Activated T-helper 17 cell treated with anti-CD3 and anti-CD28 coated beads, Interleukin-2, amount 50 U/mL, for 72 hours (primary cell): ENCODE results near the gene CEP112. TPM values are rescaled to one million over a fixed set of nuclear protein-coding genes. Genes with fewer than 3 reads are reported as not detected.
"Not testable (repeated sequence)": the region's sequence is repeated elsewhere in the genome, so short reads cannot be mapped to it uniquely, and the experiment has no call there.

Experiments used
- ATAC-seq: fragments of 150-1000 bp; cut with Tn5 transposase; replicated peaks from 2 replicates; pipeline ENCODE4 v1.10.0; 2021; ENCODE audit warnings: mild to moderate bottlenecking, moderate library complexity
- H3K27ac Mint-ChIP-seq: one replicate; pipeline ENCODE4 v1.8.0; 2022; ENCODE audit warnings: mixed read lengths
- H3K27me3 Mint-ChIP-seq: one replicate; pipeline ENCODE4 v1.8.0; 2022; ENCODE audit warnings: mixed read lengths
- H3K36me3 Mint-ChIP-seq: one replicate; pipeline ENCODE4 v1.8.0; 2022; ENCODE audit warnings: low read depth, mild to moderate bottlenecking, mixed read lengths
- H3K4me1 Mint-ChIP-seq: one replicate; pipeline ENCODE4 v1.8.0; 2022; ENCODE audit warnings: mixed read lengths
- H3K4me3 Mint-ChIP-seq: one replicate; pipeline ENCODE4 v1.8.0; 2022; ENCODE audit warnings: mild to moderate bottlenecking, mixed read lengths
- H3K9me3 Mint-ChIP-seq: one replicate; pipeline ENCODE4 v1.8.0; 2022; ENCODE audit warnings: mixed read lengths
- total RNA-seq, 2 donors: library from RNA; stranded (reverse); gene quantifications; one replicate each; pipeline ENCODE4 v1.2.3, GENCODE V29; 2022

Gene CEP112
- total RNA-seq, 2 donors from 2014 or later = 3.4 to 8.1 TPM

DNA sequence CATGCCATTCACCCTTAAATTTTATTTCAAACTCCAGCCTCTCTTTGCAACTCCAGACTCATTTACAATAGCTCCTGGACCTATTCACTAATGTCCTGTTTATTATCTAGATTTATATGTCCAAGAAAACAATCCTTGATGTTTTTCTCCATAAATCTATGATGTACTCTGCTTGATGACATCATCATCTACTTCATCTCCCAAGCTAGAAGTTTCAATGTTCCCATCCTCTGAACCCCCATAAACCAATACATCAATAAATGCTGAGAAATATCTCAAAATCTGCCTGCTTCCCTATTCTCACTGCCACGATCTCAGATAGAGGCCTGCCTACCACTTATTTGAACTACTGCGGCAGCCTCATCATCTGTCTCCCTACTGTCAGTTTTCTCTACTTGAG is 4.2 kb downstream of the CEP112 start:
- H3K4me3 Mint-ChIP-seq = no peak overlapping the region
- no peak for ATAC-seq
- H3K27ac Mint-ChIP-seq = no peak overlapping the region
- H3K27me3 Mint-ChIP-seq = no peaks in the 10 kb centered on the region
- no peaks in the 10 kb centered on the region for H3K9me3 Mint-ChIP-seq
- peaks cover 1% of the 10 kb centered on the region for H3K36me3 Mint-ChIP-seq
- H3K4me1 Mint-ChIP-seq = peaks cover 3% of the 10 kb centered on the region

DNA sequence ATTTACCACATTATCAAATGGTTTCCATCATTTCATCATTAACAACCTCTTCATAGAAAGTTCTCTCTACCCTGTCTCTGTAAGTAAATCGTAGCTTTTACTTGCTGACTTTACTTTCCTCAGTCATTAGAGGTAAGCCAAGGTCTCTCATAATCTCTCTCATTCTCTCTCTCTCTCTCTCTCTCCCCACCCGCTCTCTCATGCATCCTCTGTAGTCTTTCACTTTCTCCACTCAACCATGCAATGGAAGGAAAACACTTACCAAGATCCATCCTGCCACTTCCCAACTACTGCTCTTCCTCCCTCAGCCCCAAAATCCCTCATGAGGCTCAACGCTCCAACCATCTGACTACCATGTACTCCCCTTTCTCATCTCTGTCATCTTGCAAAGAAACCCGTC is 6.1 kb downstream of the CEP112 start:
- H3K4me3 Mint-ChIP-seq = no peak overlapping the region
- no peaks in the 10 kb centered on the region for H3K27me3 Mint-ChIP-seq
- no peak overlapping the region for H3K27ac Mint-ChIP-seq
- ATAC-seq = no peak
- H3K9me3 Mint-ChIP-seq = no peaks in the 10 kb centered on the region
- H3K36me3 Mint-ChIP-seq = peaks cover 7% of the 10 kb centered on the region
- H3K4me1 Mint-ChIP-seq = peaks cover under 1% of the 10 kb centered on the region

DNA sequence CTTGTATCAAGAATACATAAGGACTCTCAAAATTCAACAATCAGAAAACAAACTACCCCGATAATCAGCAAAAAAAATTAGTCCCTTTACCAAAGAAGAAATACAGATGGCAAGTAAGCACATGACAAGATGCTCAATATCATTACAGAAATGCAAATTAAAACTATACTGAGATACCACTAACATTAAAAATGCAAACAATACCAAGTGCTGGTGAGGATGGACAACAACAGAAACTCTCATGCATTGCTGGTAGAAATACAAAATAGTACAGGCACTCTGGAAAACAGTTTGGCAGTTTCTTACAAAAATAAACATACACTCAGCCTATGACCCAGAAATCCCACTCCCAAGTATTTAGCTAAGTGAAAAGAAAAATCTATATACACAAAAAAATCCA is 7.5 kb downstream of the CEP112 start:
- H3K27me3 Mint-ChIP-seq = no peaks in the 10 kb centered on the region
- H3K4me1 Mint-ChIP-seq = no peaks in the 10 kb centered on the region
- no peaks in the 10 kb centered on the region for H3K9me3 Mint-ChIP-seq
- H3K4me3 Mint-ChIP-seq = no peak overlapping the region
- no peak for ATAC-seq
- peaks cover 7% of the 10 kb centered on the region for H3K36me3 Mint-ChIP-seq
- no peak overlapping the region for H3K27ac Mint-ChIP-seq

DNA sequence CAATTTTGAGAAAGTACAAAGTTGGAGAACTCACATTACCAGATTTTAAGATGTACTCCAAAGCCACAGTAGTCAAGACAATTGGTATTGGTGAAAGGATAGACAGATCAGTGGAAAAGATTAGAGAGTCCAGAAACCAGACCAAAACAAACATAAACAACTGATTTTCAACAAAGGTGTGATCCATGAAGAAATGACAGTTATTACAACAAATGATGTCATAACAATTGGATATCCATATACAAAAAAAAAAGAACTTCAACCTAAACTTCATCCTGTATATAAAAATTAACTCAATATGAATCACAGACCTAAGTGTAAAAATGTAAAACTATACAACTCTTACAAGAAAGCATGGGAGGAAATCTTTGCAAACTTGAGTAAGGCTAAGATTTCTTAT is 8.4 kb downstream of the CEP112 start:
- no peaks in the 10 kb centered on the region for H3K4me1 Mint-ChIP-seq
- H3K4me3 Mint-ChIP-seq = no peak overlapping the region
- no peaks in the 10 kb centered on the region for H3K9me3 Mint-ChIP-seq
- no peak overlapping the region for H3K27ac Mint-ChIP-seq
- no peak for ATAC-seq
- H3K36me3 Mint-ChIP-seq = peaks cover 7% of the 10 kb centered on the region
- no peaks in the 10 kb centered on the region for H3K27me3 Mint-ChIP-seq

DNA sequence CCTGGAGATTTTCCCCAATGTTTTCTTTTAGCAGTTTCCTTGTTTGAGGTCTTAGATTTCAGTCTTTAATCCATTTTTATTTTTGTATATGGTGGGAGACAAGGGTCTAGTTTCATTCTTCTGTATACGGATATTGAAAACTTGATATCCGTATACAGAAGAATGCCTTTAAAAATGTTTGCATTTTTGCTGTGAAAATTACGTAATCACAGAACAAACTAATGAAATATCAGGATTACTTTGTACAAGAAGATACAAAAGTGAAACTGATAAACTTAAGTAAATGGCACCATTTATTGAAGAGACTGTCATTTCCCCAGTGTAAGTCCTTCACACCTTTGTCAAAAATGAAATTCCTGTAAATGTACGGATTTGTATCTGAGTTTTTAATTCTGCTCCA is 13.3 kb downstream of the CEP112 start:
- Mint-ChIP-seq H3K9me3 (no peaks in the 10 kb centered on the region), H3K4me1 (no peaks in the 10 kb centered on the region), H3K4me3 (no peak overlapping the region), H3K36me3 (peaks cover 7% of the 10 kb centered on the region), H3K27me3 (no peaks in the 10 kb centered on the region), H3K27ac (no peak overlapping the region)
- no peak for ATAC-seq

DNA sequence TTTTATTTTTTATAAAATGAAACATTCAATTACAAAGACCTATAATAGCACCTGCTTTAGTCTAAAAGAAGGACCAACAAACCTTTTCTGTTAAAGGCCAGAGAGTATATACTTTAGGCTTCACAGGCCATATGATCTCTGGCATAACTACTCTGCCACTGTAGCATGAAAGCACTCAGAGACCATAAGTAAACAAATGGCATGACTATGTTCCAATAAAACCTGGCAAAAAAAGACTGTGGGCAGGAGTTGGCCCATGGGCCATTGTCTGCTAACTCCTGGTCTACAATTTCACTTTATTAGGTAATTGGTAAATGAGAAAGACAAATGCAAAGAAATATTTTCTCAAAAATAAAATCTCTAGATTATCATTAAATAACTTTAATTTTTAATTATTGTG is 14.9 kb downstream of the CEP112 start:
- Mint-ChIP-seq H3K27me3 (no peaks in the 10 kb centered on the region), H3K36me3 (no peaks in the 10 kb centered on the region), H3K27ac (no peak overlapping the region), H3K4me3 (no peak overlapping the region), H3K4me1 (no peaks in the 10 kb centered on the region), H3K9me3 (no peaks in the 10 kb centered on the region)
- no peak for ATAC-seq

DNA sequence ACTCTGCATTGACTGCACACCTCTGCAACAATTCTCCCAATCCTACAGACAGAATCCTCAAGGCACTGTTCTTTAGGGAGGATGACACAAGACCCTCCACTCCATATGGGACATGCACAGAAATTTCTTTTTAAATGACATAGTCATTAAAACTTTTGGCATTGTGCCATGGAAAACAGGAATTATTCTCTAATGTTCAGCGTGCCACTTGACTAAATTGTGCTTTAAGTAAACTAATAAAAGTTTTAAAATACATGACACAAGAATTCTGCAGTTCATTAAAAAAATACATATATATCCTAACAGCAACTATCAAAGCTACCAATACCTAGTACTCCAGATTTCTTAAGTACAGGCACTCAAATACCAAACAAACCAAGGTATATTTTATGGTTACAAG is 16.0 kb downstream of the CEP112 start:
- no peak overlapping the region for H3K4me3 Mint-ChIP-seq
- no peaks in the 10 kb centered on the region for H3K27me3 Mint-ChIP-seq
- H3K27ac Mint-ChIP-seq = no peak overlapping the region
- no peak for ATAC-seq
- no peaks in the 10 kb centered on the region for H3K4me1 Mint-ChIP-seq
- no peaks in the 10 kb centered on the region for H3K36me3 Mint-ChIP-seq
- H3K9me3 Mint-ChIP-seq = no peaks in the 10 kb centered on the region

DNA sequence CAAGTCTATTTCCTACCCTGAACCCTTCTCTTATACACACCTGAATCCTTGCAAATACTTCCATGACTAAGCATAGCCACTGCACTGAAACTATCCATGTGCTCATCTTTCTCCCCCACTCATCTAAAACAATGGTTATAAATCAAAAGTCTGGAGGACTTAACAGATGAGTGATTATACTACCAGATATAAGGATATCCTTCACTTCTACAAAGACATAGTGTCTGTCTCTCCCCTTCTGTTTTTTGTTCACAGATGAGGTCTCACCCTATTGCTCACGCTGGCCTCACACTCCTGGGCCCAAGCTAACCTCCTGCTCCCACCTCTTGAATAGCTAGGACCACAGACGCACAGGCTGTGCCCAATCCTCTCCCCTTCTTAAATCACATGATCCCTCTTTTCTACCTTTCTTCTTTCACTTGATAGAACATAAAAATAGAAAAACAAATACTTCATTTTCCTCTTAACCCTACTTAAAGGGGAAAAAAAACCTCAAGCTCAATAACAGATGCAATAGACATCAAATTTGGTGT is 19.2 kb downstream of the CEP112 start:
- H3K27ac Mint-ChIP-seq = no peak overlapping the region
- H3K27me3 Mint-ChIP-seq = no peaks in the 10 kb centered on the region
- no peaks in the 10 kb centered on the region for H3K4me1 Mint-ChIP-seq
- no peaks in the 10 kb centered on the region for H3K9me3 Mint-ChIP-seq
- ATAC-seq = no peak
- H3K4me3 Mint-ChIP-seq = no peak overlapping the region
- H3K36me3 Mint-ChIP-seq = no peaks in the 10 kb centered on the region

DNA sequence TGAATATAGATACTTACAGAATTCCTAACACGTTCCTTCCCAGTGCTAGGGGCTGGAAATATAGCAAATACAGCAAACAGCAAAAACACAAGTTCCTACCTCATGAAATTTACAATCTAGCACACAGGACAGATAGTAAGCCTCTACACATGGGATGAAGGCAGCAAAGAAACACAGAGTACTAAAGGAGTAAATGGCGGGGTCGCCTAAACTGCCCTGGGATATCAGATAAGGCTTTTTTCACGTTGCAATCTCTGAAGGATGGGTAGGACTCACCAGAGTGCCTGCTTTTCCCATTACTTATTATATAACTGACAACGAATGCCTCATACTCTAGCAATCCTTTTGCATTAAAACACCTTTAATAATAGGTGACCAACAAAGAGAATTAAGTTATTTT is 19.8 kb downstream of the CEP112 start:
- no peaks in the 10 kb centered on the region for H3K4me1 Mint-ChIP-seq
- no peak overlapping the region for H3K27ac Mint-ChIP-seq
- H3K9me3 Mint-ChIP-seq = no peaks in the 10 kb centered on the region
- H3K4me3 Mint-ChIP-seq = no peak overlapping the region
- ATAC-seq = no peak
- no peaks in the 10 kb centered on the region for H3K36me3 Mint-ChIP-seq
- H3K27me3 Mint-ChIP-seq = no peaks in the 10 kb centered on the region

DNA sequence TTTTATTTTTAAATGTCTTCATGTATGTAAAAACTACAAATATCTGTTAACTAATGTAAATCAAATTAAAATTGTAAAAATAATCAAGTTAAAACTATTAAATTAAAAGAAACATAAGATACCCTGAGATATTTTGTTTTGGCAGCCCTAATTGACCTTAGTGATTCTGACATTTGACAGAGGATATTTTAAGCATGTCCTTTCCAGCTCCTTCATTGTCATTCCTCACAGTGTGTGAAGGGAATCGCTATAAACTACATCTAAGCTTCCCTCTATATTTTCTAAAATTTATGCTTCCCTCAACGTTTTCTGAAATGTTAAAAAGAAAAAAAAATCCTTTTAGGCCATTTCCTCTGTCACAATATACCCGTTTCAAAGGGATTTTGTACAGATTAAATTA is 20.2 kb downstream of the CEP112 start:
- H3K4me3 Mint-ChIP-seq = no peak overlapping the region
- H3K36me3 Mint-ChIP-seq = no peaks in the 10 kb centered on the region
- no peaks in the 10 kb centered on the region for H3K4me1 Mint-ChIP-seq
- no peak overlapping the region for H3K27ac Mint-ChIP-seq
- H3K27me3 Mint-ChIP-seq = no peaks in the 10 kb centered on the region
- no peaks in the 10 kb centered on the region for H3K9me3 Mint-ChIP-seq
- ATAC-seq = no peak

DNA sequence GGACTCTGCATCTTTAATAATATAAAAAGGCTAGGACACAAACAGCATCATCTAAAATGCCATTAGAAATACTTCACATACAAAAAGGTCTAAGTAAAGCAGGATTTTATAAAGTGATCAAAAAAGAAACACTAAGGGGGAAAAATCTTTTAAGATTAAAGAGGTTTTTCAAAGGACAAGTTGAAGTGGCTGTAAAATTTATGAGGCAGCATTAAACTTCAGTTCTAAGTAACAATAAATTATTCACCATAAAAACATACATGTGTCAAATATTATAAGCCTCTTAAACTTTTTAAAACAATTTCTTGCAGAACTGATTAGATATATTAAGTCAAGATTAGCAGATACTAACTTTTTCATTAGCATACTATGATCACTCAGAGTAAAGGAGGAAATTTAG is 20.8 kb downstream of the CEP112 start:
- no peak for ATAC-seq
- Mint-ChIP-seq H3K36me3 (no peaks in the 10 kb centered on the region), H3K27me3 (no peaks in the 10 kb centered on the region), H3K4me3 (no peak overlapping the region), H3K9me3 (no peaks in the 10 kb centered on the region), H3K27ac (no peak overlapping the region), H3K4me1 (no peaks in the 10 kb centered on the region)

DNA sequence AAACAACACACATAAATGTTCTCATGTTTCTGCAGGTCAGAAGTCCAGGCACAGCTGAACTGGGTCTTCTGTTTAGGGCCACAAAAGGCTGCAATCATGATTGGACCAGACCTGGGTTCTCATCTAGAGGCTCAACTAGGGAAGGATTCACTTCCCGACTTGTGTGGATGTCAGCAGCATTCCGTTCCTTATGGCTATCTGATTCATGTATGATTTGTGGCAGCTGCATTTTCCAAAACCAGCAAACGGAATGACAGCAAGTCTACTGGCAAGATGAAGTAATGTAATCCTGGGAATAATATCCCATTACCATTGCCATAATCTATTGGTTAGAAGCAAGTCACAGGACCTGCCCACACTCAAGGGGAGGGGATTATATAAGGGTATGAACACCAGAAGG is 22.1 kb downstream of the CEP112 start:
- Mint-ChIP-seq H3K27me3 (no peaks in the 10 kb centered on the region), H3K4me3 (no peak overlapping the region), H3K36me3 (no peaks in the 10 kb centered on the region), H3K9me3 (no peaks in the 10 kb centered on the region), H3K4me1 (no peaks in the 10 kb centered on the region), H3K27ac (no peak overlapping the region)
- no peak for ATAC-seq

DNA sequence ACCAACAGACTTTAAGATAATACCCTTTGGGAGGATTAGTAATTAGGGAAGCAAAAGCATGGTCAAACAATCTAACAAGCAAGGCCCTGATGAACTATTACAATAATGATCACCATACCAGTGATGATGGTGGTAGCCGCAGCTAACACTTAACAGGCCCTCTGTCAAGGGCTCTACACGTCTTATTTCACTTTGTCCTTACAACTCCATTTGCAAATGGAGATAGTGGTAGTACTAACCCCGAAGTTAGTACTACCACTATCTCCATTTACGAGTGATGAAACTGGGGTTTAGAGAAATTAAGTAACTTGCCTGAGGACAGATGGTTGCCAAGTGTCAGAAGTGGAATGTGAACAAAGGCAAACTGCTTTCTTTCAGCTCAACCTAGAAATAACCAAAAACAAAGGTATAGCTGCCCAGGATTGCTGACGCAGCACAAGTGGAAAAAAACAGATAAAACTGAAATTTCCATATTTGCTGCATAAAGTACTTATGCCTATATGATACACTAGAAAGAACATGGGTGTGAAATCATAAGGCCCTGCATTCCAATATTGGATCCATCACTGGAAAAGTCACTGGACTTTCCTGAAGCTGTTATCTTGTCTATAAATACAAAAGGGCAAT is 24.6 kb downstream of the CEP112 start:
- H3K36me3 Mint-ChIP-seq = no peaks in the 10 kb centered on the region
- no peaks in the 10 kb centered on the region for H3K9me3 Mint-ChIP-seq
- no peak for ATAC-seq

DNA sequence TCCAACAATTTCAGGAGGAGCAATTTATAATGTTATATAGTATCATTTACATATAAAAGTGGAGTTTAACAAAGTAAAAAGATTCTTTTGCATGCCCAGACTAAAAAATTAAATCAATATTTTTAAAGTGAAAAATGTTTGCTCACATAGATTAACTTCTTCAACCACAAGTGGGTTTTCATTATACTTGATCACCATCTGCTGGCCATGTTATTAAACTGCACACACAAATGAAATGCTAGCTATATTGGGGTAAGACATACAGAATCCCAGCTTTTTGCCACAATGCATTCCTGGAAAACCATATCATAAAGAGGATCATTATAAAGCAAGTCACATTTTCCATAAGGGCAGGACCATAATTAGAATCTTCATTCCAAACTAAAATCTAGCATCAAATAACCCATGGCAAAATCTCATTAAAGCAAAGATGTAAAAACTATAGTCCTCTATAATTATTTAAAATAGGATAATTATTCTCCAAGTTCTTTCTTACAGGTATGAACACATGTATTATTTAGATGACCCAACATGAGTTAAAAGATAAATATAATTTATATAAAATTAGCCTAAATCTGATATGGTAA is 26.3 kb downstream of the CEP112 start:
- H3K4me1 Mint-ChIP-seq = peaks cover 5% of the 10 kb centered on the region
- no peak overlapping the region for H3K4me3 Mint-ChIP-seq
- H3K27ac Mint-ChIP-seq = no peak overlapping the region
- no peaks in the 10 kb centered on the region for H3K36me3 Mint-ChIP-seq
- ATAC-seq = no peak
- no peaks in the 10 kb centered on the region for H3K27me3 Mint-ChIP-seq
- no peaks in the 10 kb centered on the region for H3K9me3 Mint-ChIP-seq

More for the DNA sequence above, 24.6 kb downstream of the CEP112 start:
- no peaks in the 10 kb centered on the region for H3K4me1 Mint-ChIP-seq
- H3K27ac Mint-ChIP-seq = no peak overlapping the region
- no peak overlapping the region for H3K4me3 Mint-ChIP-seq
- no peaks in the 10 kb centered on the region for H3K27me3 Mint-ChIP-seq

DNA sequence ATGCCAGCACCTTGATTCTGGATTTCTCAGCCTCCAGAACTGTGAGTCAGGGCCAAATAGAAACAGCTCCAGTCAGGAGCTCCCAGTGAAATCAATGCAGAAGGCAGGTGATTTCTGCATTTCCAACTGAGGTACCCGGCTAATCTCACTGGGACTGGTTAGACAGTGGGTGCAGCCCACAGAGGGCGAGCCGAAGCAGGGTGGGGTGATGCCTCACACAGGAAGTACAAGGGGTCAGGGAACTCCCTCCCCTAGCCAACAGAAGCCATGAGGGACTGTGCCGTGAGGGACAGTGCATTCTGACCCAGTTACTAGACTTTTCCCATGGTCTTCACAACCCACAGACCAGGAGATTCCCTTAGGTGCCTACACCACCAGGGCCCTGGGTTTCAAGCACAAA is 36.9 kb downstream of the CEP112 start:
- not testable (repeated sequence) for H3K36me3 Mint-ChIP-seq, H3K4me3 Mint-ChIP-seq, H3K27ac Mint-ChIP-seq, H3K9me3 Mint-ChIP-seq, ATAC-seq, H3K4me1 Mint-ChIP-seq, H3K27me3 Mint-ChIP-seq
